ENCODE results near the gene CCT2.

GRCh38 chr12:69610126-69610525, 24.9 kb downstream of the CCT2 start:
- TF ChIP-seq POLR2A (IDR thresholded peaks at IDR 0.05; ENCODE audit: low read length) (no peak), GATA1 (IDR thresholded peaks at IDR 0.05; ENCODE audit: low read depth, low read length) (no peak)

Data from erythroblast (primary cell).